Measurements from ENCODE around the gene NADK2.

GRCh38 chr5:36200513-36200912 lies 41.2 kb downstream of the NADK2 start:
- no peak for TF ChIP-seq YY1 (IDR thresholded peaks at IDR 0.05)
- TF ChIP-seq, protein P1, sequence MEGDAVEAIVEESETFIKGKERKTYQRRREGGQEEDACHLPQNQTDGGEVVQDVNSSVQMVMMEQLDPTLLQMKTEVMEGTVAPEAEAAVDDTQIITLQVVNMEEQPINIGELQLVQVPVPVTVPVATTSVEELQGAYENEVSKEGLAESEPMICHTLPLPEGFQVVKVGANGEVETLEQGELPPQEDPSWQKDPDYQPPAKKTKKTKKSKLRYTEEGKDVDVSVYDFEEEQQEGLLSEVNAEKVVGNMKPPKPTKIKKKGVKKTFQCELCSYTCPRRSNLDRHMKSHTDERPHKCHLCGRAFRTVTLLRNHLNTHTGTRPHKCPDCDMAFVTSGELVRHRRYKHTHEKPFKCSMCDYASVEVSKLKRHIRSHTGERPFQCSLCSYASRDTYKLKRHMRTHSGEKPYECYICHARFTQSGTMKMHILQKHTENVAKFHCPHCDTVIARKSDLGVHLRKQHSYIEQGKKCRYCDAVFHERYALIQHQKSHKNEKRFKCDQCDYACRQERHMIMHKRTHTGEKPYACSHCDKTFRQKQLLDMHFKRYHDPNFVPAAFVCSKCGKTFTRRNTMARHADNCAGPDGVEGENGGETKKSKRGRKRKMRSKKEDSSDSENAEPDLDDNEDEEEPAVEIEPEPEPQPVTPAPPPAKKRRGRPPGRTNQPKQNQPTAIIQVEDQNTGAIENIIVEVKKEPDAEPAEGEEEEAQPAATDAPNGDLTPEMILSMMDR (IDR thresholded peaks at IDR 0.05; ENCODE audit: low read depth, low read length, missing input control), result no peak
- TF ChIP-seq, protein P2, sequence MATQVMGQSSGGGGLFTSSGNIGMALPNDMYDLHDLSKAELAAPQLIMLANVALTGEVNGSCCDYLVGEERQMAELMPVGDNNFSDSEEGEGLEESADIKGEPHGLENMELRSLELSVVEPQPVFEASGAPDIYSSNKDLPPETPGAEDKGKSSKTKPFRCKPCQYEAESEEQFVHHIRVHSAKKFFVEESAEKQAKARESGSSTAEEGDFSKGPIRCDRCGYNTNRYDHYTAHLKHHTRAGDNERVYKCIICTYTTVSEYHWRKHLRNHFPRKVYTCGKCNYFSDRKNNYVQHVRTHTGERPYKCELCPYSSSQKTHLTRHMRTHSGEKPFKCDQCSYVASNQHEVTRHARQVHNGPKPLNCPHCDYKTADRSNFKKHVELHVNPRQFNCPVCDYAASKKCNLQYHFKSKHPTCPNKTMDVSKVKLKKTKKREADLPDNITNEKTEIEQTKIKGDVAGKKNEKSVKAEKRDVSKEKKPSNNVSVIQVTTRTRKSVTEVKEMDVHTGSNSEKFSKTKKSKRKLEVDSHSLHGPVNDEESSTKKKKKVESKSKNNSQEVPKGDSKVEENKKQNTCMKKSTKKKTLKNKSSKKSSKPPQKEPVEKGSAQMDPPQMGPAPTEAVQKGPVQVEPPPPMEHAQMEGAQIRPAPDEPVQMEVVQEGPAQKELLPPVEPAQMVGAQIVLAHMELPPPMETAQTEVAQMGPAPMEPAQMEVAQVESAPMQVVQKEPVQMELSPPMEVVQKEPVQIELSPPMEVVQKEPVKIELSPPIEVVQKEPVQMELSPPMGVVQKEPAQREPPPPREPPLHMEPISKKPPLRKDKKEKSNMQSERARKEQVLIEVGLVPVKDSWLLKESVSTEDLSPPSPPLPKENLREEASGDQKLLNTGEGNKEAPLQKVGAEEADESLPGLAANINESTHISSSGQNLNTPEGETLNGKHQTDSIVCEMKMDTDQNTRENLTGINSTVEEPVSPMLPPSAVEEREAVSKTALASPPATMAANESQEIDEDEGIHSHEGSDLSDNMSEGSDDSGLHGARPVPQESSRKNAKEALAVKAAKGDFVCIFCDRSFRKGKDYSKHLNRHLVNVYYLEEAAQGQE (IDR thresholded peaks at IDR 0.05), result no peak
- no peak for TF ChIP-seq MAX (IDR thresholded peaks at IDR 0.05)
- TF ChIP-seq NR2F2 (IDR thresholded peaks at IDR 0.05), result no peak
- no peak for TF ChIP-seq ZBTB33 (IDR thresholded peaks at IDR 0.05)
